AG04450 (cell line): ENCODE measurements around the gene GAL. TPM values are rescaled to one million over a fixed set of nuclear protein-coding genes. Genes with fewer than 3 reads are reported as not detected.

Experiments
- CTCF ChIA-PET: fragments of 300-600, 350-600 bp; formaldehyde crosslinking; extraction: SDS; loops from one replicate; lab custom pipeline; 2022; ENCODE audit warnings: antibody characterized with exemption, inconsistent platforms; lab: Charles Lee
- POLR2A ChIA-PET: fragments of 350-600 bp; formaldehyde crosslinking; extraction: SDS; loops from one replicate; lab custom pipeline; 2021; ENCODE audit warnings: antibody characterized with exemption, inconsistent platforms; lab: Yijun Ruan, JAX
- DNase-seq: peaks from one replicate; pipeline ENCODE4 v3.0.0-alpha.2; 2011; ENCODE audit warnings: low read depth, low spot score
- H3K27ac ChIP-seq: one replicate; pipeline ENCODE4 v1.5.1; 2012; ENCODE audit warnings: low read depth, low read length, control low read depth
- H3K27me3 ChIP-seq: one replicate; pipeline ENCODE4 v1.6.0; 2012; ENCODE audit warnings: low read length; ENCODE audit not compliant: control insufficient read depth, insufficient read depth
- H3K4me3 ChIP-seq: 2 replicates; pipeline ENCODE4 v1.5.1; 2011; ENCODE audit warnings: mild to moderate bottlenecking, low read depth, low read length, control low read depth
- H3K9me3 ChIP-seq: 2 replicates; pipeline ENCODE4 v1.5.1; 2012; ENCODE audit warnings: low read length; ENCODE audit not compliant: control insufficient read depth, insufficient read depth
- polyA plus RNA-seq: library from polyadenylated mRNA; depleted of rRNA; stranded (reverse); fragments of >200 nt; gene quantifications from 2 replicates; pipeline ENCODE4 v1.2.3, GENCODE V29; 2011
- TF ChIP-seq, protein P1 (sequence below): IDR thresholded peaks from 2 replicates; pipeline ENCODE4 v1.5.1; 2011; ENCODE audit warnings: low read depth, low read length, control low read depth, inconsistent platforms

The GAL gene
- polyA plus RNA-seq, 1 experiment: 1.9 TPM

DNA sequence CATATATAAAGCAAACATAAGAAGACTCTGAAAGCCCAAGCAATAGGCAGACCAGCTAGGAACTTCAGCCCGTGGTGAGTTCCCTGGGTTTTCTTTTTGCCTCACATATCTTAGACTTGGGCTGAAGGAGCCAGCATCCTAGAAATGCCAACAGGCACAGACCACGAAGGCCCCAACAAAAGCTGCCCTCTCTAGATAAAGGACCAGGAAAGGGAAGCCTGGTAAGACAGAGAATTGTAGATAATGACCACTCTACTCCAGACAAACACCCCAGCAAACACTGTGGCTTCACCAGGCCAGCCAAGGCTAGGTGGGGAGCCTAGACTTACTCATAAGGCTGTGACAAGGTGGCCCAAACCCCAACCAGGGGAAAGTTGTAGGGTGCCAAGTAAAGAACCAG, 11.2 kb downstream of the GAL start:
- POLR2A ChIA-PET: no interaction called here

DNA sequence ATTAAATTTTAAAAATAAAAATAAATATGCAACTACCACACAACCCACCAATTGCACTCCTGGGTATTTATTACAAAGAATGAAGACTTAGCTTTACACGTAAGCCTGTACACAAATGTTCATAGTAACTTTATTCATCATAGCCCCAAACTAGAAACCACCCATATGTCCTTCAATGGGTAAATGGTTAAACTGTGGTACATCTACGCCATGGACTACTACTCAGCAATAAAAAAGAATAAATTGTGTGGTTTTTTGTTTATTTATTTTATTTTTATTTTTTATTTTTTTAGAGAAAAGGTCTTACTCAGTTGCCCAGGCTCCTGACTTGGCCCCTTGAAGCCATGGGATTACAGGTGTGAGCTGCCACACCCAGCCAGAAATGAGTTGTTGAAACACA, 14.6 kb downstream of the GAL start:
- peaks cover 4% of the 10 kb centered on the region for H3K9me3 ChIP-seq
- no peak overlapping the region for H3K4me3 ChIP-seq
- TF ChIP-seq, protein P1, sequence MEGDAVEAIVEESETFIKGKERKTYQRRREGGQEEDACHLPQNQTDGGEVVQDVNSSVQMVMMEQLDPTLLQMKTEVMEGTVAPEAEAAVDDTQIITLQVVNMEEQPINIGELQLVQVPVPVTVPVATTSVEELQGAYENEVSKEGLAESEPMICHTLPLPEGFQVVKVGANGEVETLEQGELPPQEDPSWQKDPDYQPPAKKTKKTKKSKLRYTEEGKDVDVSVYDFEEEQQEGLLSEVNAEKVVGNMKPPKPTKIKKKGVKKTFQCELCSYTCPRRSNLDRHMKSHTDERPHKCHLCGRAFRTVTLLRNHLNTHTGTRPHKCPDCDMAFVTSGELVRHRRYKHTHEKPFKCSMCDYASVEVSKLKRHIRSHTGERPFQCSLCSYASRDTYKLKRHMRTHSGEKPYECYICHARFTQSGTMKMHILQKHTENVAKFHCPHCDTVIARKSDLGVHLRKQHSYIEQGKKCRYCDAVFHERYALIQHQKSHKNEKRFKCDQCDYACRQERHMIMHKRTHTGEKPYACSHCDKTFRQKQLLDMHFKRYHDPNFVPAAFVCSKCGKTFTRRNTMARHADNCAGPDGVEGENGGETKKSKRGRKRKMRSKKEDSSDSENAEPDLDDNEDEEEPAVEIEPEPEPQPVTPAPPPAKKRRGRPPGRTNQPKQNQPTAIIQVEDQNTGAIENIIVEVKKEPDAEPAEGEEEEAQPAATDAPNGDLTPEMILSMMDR: no peak
- peaks cover 30% of the 10 kb centered on the region for H3K27me3 ChIP-seq
- POLR2A ChIA-PET: no interaction called here
- DNase-seq: no peak
- H3K27ac ChIP-seq: no peak overlapping the region
- CTCF ChIA-PET: no interaction called here

More for the DNA sequence above, 11.2 kb downstream of the GAL start:
- CTCF ChIA-PET: no interaction called here
- no peak overlapping the region for H3K4me3 ChIP-seq
- H3K27ac ChIP-seq: no peak overlapping the region
- peaks cover 28% of the 10 kb centered on the region for H3K27me3 ChIP-seq
- TF ChIP-seq, protein P1: no peak
- H3K9me3 ChIP-seq: peaks cover 4% of the 10 kb centered on the region
- no peak for DNase-seq

DNA sequence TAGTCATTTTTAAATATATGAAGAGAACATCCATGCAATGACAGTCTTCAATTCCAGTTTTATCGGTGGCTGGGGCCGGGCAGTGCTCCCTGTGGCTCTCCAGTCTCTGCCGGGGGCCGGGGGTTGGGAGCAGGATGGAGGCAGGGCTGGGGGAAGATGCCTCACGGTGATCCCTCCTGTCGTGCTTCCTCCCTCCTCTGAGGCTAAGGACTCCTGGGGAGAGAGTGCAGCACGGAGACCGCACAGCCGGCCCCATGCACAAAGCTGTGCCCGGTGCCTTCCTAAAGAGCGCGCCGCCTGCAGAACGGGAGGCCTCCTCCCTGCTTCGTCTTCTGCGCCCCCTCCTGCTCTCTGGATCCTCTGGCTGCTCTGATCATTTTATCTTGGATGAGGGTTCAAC, 20.5 kb downstream of the GAL start:
- CTCF ChIA-PET: no interaction called here
- H3K4me3 ChIP-seq: peak overlapping the region; percentile 0
- TF ChIP-seq, protein P1: no peak; the same call in 1 of the 2 replicates
- H3K27me3 ChIP-seq: peaks cover 24% of the 10 kb centered on the region
- POLR2A ChIA-PET: no interaction called here
- DNase-seq: no peak
- H3K27ac ChIP-seq: no peak overlapping the region
- H3K9me3 ChIP-seq: no peaks in the 10 kb centered on the region; the same call in 1 of the 2 replicates

DNA sequence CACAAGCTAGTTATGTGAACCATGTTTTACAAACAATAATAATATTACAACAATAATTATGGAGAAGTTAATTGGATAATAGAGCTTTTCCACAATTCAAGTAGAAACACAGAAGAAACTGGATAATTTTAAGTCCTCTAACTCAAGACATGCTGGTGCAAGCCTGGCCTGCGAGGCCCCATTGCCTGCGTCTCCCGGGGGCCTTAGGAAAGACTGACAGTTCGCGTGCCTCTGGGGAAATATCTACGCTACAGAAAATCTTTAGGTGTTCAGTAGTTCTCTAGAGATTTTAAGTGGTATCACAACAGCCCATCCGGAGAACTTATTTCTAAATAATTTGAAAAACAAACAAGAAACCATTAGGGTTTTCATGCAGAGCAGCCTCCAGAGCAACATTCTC, 23.2 kb downstream of the GAL start:
- H3K27me3 ChIP-seq: peaks cover 38% of the 10 kb centered on the region

DNA sequence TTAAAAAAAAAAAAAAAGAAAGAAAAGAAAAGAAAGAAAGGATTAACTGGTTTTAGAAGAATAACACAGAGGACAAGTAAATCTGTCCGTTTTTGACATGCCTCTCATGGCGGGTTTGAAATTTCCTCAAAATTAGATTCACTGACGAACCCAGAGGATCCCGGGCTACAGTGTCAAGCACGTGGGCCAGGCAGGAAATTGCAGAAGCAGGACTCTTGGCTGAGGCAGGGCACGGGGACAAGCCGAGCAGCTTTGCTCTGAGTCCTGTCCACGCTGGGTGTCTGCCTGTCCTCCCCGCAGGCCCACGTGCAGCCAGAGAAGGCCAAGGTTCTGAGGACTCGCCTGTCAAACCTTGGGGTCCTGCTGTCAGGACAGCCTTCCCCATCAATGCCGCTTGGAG, 24.7 kb downstream of the GAL start:
- H3K4me3 ChIP-seq: no peak overlapping the region
- CTCF ChIA-PET: no interaction called here
- no peak for DNase-seq
- H3K27ac ChIP-seq: no peak overlapping the region
- H3K27me3 ChIP-seq: peaks cover 35% of the 10 kb centered on the region
- POLR2A ChIA-PET: no interaction called here
- TF ChIP-seq, protein P1: no peak
- H3K9me3 ChIP-seq: no peaks in the 10 kb centered on the region; the same call in 1 of the 2 replicates

More for the DNA sequence above, 23.2 kb downstream of the GAL start:
- POLR2A ChIA-PET: no interaction called here
- CTCF ChIA-PET: interaction anchor here (1.0 kb wide), 1 partner anchor 10 kb away, joined by 3 read pairs; no protein-coding TSS in a partner anchor
- H3K4me3 ChIP-seq: no peak overlapping the region
- H3K9me3 ChIP-seq: no peaks in the 10 kb centered on the region; the same call in 1 of the 2 replicates
- no peak for DNase-seq
- no peak overlapping the region for H3K27ac ChIP-seq
- TF ChIP-seq, protein P1: no peak
